HG03045 (cell line): Measurements from ENCODE around the gene ADRB1.

Source experiments
- ATAC-seq: cut with Tn5 transposase; IDR thresholded peaks from one replicate; pipeline ENCODE4 v1.9.1; 2021; ENCODE audit warnings: mild to moderate bottlenecking, moderate library complexity; ENCODE audit not compliant: unreplicated experiment

Gene ADRB1

DNA sequence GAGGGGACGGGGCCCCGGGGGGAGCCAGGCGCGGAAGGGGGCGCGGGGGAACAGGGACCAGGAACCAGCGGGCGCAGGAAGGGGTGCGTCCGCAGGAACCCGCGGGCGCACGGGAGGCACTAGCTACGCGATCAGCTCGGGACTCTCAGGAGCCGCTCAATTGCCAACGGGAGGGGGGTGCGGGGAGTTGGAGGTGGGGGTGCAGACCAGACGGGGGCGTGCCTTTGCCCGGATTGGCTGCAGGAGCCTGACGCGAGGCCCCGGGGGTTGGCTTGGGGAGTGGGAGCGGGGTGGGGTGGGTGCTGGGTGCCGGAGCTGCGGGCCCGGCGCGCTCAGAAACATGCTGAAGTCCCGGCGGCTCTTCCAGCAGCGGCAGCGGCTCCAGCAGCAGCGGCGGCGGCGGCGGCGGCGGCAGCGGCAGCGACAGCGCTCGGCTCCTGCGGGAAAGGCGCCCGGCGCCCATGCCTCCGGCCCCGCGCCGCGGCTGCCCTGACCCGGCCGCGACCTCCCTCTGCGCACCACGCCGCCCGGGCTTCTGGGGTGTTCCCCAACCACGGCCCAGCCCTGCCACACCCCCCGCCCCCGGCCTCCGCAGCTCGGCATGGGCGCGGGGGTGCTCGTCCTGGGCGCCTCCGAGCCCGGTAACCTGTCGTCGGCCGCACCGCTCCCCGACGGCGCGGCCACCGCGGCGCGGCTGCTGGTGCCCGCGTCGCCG is at the start of gene ADRB1:
TSS of gene ADRB1 (plus strand) at position 335 of the 715 bp plus-strand sequence. CDS start at position 602, 267 bp downstream.
- peak; percentile 45 for ATAC-seq

- no peak for ATAC-seq
These were observed 48.5 kb upstream of the ADRB1 start for GRCh38 chr10:113995201-113995600.

GRCh38 chr10:113997428-113997827 is 46.2 kb upstream of the ADRB1 start:
- no peak for ATAC-seq

DNA sequence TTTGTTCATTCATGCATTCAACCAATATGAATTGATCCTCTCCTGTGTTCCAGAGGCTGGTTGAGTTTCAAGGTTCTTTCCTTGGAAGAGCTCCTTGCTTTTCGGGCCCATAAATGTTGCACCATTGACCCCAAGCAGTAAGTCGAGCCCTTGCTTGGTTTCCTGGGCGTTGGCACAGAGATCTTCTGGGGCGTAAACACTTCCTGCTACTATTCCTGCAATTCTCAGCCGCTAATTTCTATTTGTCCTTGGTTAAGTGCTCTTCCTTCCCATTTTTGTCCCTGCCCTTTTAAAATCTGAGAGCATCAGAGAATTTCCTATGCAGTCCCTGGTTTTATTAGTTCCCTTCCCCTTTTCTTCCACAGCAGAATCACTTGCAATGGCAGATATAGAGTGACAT is 44.1 kb upstream of the ADRB1 start:
- ATAC-seq: no peak

DNA sequence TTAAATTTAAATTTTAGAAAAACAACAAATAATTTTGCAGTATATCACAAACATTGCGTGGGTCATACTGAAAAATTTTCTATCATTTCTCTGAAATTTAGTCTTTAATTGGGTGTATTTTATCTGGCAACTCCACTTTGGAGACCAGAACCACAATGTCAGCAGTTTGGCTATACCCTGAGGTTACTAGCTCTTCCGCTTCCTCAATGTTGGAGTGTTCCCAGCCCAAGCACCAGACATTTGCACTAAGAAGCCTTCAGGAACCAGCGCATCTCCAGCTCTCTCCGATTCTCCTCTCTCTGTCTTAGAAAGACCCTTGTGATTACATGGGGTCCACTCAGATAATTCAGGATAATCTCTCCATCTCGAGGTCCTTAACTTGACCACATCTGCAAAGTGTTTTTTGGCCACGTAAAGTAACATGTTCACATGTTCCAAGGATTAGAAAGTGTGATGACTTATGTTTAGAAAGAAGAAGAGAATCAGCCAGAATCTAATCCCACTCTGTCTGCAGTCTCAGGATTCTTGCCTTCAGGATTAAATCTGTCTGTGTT is 43.1 kb upstream of the ADRB1 start:
- no peak for ATAC-seq

DNA sequence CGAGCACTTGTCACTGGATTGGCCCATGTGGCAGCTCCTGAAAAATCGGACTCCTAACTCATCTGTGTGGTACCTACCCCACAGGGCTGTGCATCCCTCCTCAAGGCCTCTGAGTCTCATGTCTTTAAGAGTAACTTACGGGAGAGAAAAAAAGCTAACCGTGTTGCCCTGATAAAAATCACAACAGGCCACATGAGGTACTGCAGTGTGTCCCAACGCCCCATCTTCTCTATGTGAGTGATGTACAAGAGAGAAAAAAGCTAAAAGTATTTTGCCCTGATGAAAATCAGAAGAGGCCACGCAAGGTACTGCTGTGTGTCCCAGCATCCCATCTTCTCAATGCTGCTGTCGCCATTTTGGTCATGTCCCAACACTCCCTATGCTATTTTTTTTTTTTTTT is 41.2 kb upstream of the ADRB1 start:
- no peak for ATAC-seq

DNA sequence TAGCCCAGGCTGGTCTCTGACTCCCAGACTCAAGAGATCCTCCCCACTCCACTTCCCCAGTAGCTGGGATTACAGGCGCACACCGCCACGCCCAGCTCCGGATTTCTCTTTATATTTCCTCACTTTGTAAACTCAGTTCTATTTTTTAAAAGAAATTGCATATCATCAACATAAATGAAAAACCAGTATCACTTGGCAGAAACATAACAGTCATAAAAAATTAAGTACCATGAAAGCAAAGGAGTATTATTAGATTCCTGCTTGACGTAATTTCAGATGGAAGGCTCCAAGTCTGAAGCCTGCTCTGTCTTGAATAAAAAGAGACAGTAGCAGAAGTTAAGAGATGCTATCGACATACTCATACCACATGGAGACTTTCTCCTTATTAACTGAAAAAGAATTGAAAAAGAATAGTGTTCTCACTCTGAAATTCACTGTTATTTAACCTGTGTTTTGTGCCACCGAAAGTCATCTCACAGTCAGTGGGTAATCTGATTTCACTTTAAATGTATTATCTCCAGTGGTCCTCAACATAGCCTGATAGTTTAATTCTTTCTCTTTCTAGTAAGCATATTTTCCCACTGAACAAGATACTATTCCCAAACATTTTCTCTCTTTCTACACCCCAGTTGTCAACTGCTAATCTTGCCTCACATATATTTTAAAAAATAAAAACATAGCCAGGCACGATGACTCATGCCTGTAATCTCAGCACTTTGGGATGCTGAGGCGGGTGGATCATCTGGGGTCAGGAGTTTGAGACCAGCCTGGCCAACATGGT is 40.3 kb upstream of the ADRB1 start:
- ATAC-seq: no peak

GRCh38 chr10:114009281-114009996 is 34.2 kb upstream of the ADRB1 start:
- ATAC-seq: no peak

- no peak for ATAC-seq
These were observed 33.4 kb upstream of the ADRB1 start for GRCh38 chr10:114010316-114010715.

GRCh38 chr10:114012650-114013049 is 31.0 kb upstream of the ADRB1 start:
- no peak for ATAC-seq

DNA sequence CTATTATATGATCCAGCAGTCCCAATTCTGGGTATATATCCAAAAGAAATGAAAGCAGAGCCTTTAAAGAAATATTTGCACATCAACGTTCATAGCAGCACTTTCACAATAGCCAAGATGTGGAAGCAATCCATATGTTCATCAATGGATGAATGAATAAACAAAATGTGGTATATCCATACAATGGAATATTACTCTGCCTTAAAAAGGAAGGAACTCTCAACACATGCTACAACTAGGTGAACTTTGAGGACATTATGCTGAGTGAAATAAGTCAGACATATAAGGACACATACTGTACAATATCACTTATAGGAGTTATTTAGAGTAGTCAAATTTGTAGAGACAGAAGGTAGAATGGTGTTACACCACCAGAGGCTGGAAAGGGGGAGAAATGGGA is 28.0 kb upstream of the ADRB1 start:
- no peak for ATAC-seq

- no peak for ATAC-seq
These were observed 26.4 kb upstream of the ADRB1 start for GRCh38 chr10:114017271-114017670.

DNA sequence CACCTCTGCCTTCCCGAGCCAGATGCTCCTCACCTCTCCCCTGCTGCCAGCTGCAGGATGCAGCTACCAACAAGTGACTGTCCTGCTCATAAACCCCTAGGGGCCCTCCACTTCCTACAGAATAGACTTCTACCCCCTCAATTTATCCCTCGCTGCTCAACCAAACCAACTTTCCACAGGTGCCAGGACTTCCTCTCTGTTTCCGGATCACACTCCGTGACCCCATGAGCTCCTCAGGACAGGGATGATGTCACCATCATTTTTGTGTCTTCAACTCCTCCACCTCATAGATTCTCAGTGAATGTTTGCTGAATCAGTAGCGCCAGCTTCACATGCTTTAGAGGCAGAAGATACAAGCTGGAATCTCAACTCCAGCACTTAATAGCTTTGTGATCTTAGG is 25.8 kb upstream of the ADRB1 start:
- no peak for ATAC-seq

DNA sequence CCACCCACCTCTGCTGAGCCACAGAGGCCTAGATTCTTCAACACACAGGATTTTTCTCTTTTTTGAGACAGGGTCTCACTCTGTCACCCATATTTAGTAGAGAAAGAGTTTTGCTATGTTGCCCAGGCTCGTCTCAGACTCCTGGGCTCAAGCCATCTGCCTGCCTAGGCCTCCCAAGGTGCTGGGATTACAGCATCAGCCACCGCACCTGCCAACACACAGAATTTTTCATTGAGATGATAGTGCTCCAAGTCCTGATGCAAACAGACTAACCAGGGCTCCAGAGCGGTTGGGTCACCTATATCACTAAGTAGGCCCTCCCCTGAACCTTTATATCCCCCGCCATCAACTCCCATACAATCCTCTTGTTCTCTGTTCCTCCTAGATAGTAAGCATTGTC is 24.4 kb upstream of the ADRB1 start:
- no peak for ATAC-seq

DNA sequence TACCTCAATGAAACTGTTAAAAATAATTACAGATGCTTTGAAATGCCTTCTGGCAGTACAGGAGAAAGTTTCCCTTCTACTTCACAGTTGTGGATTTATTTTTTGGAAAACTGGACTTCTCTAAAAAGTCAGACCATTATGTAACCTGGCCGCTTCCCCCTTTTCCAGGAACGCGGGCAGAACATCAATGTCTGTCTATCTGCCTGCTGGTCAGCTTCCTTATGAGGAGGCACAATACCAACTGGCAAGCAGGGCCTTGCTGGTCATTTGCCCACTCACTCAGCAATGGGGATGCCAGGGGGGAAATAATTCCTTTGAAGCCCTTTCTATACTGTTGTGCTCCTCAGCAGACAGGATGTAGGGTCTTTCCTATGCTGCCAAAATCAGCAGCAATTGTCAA is 22.5 kb upstream of the ADRB1 start:
- ATAC-seq: no peak

- ATAC-seq: no peak
These were observed 21.7 kb upstream of the ADRB1 start for GRCh38 chr10:114021717-114022680.

- no peak for ATAC-seq
These were observed 20.7 kb upstream of the ADRB1 start for GRCh38 chr10:114022766-114023597.

DNA sequence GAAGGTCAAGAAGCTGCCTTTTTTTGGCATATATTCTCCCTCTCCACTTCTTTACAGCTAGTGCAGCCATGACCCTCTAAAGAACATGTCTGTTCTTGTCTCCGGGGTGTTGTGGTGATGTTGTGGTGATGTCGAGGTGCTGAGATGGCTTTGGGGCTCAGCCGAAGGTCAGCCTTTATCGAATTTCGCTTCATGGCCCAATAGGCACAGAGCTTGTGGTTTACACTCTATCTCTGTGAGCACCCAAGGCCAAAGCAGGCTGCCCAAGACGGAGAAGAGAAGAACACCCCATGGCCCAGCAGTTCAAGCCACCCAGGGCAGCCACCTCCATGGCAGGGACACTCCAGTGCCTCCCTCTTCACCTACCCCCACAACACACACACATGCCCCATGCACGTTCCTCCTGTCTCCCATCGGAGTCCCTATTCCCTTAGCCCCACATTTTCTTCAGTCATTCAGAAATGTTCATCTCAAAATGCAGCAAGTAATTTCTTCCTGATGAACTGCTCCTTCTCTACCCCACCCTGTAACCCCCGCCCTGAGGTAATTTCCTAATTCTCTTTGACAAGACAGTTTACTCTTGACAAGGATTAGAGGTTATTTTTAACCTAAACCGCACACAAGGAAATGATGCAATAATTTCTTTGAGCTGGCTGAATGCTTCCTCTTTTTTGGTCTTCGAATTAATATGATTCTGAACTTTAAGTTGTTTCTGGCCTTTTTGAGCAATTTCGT is 18.6 kb upstream of the ADRB1 start:
- ATAC-seq: peak; percentile 62
